HepG2 (cell line): Measurements from ENCODE around the gene SOCS7. TPM values are rescaled to one million over a fixed set of nuclear protein-coding genes. Genes with fewer than 3 reads are reported as not detected.

Experiments used
- ATAC-seq: fragments of 200-7000 bp; cut with Tn5 transposase; 3 replicates; pipeline ENCODE4 v1.9.1; 2020; ENCODE audit warnings: mild to moderate bottlenecking, moderate library complexity
- BruUV-seq: library from RNA; stranded (reverse); fragments of 400-500 nt; replicated peaks from 2 replicates; lab custom pipeline; 2021; lab: Mats Ljungman, UMichigan
- CTCF ChIA-PET: fragments of 300-600 bp; formaldehyde crosslinking; extraction: SDS; loops from one replicate; lab custom pipeline; 2021; ENCODE audit warnings: low total read pairs, inconsistent platforms, low intra/inter-chr PET ratio; lab: Yijun Ruan, JAX
- POLR2A ChIA-PET: fragments of 350-600 bp; sonication (Branson Sonifier 250); formaldehyde crosslinking; loops from one replicate; lab custom pipeline; 2020; ENCODE audit warnings: antibody characterized with exemption, inconsistent platforms; lab: Yijun Ruan, JAX
- DNase-seq: peaks from one replicate; pipeline ENCODE4 v3.0.0-alpha.2; 2015; ENCODE audit warnings: low spot score
- FAIRE-seq: peaks from 3 replicates; lab custom pipeline; 2011; peaks lifted over from hg19 to GRCh38; lab: Jason Lieb, UNC
- H2AFZ ChIP-seq: one replicate; pipeline ENCODE4 v1.6.1; 2011; ENCODE audit warnings: low read length, inconsistent platforms
- H3K27ac ChIP-seq: fragments of 300-600 bp; 3 replicates; pipeline ENCODE4 v1.8.0; 2011; ENCODE audit warnings: mixed run types, mild to moderate bottlenecking, mixed read lengths, low read length, inconsistent platforms; ENCODE audit not compliant: insufficient read depth; ENCODE audit errors: extremely low read length
- H3K27me3 ChIP-seq, 2 experiments: fragments of 200-600 bp in 1 of 2; 2 replicates in 1 of 2; 3 replicates in 1 of 2; pipeline versions ENCODE4 v1.6.0 to v1.8.0; 2011; ENCODE audit warnings: low read length in 2 of 2, mild to moderate bottlenecking in 2 of 2, moderate library complexity in 2 of 2, inconsistent platforms in 1 of 2; ENCODE audit not compliant: insufficient read depth in 2 of 2, control insufficient read depth in 1 of 2
- H3K36me3 ChIP-seq, 2 experiments: fragments of 200-600 bp in 1 of 2; replicated peaks in 1 of 2; 2 replicates in 1 of 2; 3 replicates in 1 of 2; pipeline versions ENCODE4 v1.5.1 to v1.8.0; 2011; ENCODE audit warnings: low read length in 2 of 2, inconsistent platforms in 1 of 2; ENCODE audit not compliant: insufficient read depth in 2 of 2, control insufficient read depth in 1 of 2
- H3K4me1 ChIP-seq: 2 replicates; pipeline ENCODE4 v1.5.1; 2012; ENCODE audit warnings: low read length, inconsistent platforms; ENCODE audit not compliant: insufficient read depth
- H3K4me2 ChIP-seq: 2 replicates; pipeline ENCODE4 v1.6.0; 2011; ENCODE audit warnings: low read depth, low read length, inconsistent platforms
- H3K4me3 ChIP-seq, 3 experiments: fragments of 200-600 bp in 1 of 3; sonication (generic), shearing (Covaris generic) in 1 of 3; replicated peaks in 1 of 3; 2 replicates each; pipeline ENCODE4 v1.5.1; 2011 to 2016; ENCODE audit warnings: low read length in 3 of 3, inconsistent platforms in 2 of 3, low read depth in 2 of 3, mild to moderate bottlenecking in 2 of 3, control low read depth in 1 of 3, mixed read lengths in 1 of 3; ENCODE audit not compliant: insufficient read depth in 1 of 3
- H3K79me2 ChIP-seq: one replicate; pipeline ENCODE4 v1.6.1; 2011; ENCODE audit warnings: low read length, inconsistent platforms; ENCODE audit not compliant: insufficient read depth
- H3K9ac ChIP-seq: 2 replicates; pipeline ENCODE4 v1.6.0; 2011; ENCODE audit warnings: mild to moderate bottlenecking, low read depth, low read length, inconsistent platforms; ENCODE audit not compliant: insufficient read depth
- H3K9me3 ChIP-seq: 2 replicates; pipeline ENCODE4 v1.5.1; 2012; ENCODE audit warnings: mild to moderate bottlenecking, low read length
- H4K20me1 ChIP-seq: 2 replicates; pipeline ENCODE4 v1.6.0; 2011; ENCODE audit warnings: inconsistent platforms, mild to moderate bottlenecking, low read length, moderate library complexity; ENCODE audit not compliant: insufficient read depth
- ATAD3A ChIP-seq: sonication (generic); formaldehyde crosslinking; IDR thresholded peaks from 2 replicates; pipeline ENCODE4 v1.4.0; 2020; ENCODE audit warnings: missing genetic modification reagents
- ATF7 ChIP-seq, 2 experiments: fragments of 450-650 bp in 1 of 2; sonication (generic) in 1 of 2; formaldehyde crosslinking in 1 of 2; IDR thresholded peaks; 2 replicates each; pipeline versions ENCODE4 v1.4.0 to v1.6.1; 2016 to 2020; ENCODE audit warnings: antibody characterized with exemption in 1 of 2, mild to moderate bottlenecking in 1 of 2, missing genetic modification reagents in 1 of 2
- ELF4 ChIP-seq: sonication (generic); formaldehyde crosslinking; IDR thresholded peaks from 2 replicates; pipeline ENCODE4 v1.5.0; 2020; ENCODE audit warnings: missing genetic modification reagents, mild to moderate bottlenecking, moderate library complexity, borderline replicate concordance
- KAT7 ChIP-seq: IDR thresholded peaks from 2 replicates; pipeline ENCODE4 v1.6.1; 2018; ENCODE audit warnings: borderline replicate concordance, missing compliant biosample characterization
- KLF12 ChIP-seq: sonication (generic); formaldehyde crosslinking; IDR thresholded peaks from 2 replicates; pipeline ENCODE4 v1.4.0; 2020; ENCODE audit warnings: missing genetic modification reagents, borderline replicate concordance
- MYNN ChIP-seq: sonication (generic); formaldehyde crosslinking; IDR thresholded peaks from 2 replicates; pipeline ENCODE4 v1.4.0; 2020; ENCODE audit warnings: mild to moderate bottlenecking, low read depth, missing genetic modification reagents
- PAF1 ChIP-seq: IDR thresholded peaks from 2 replicates; pipeline ENCODE4 v1.6.1; 2016; ENCODE audit warnings: missing genetic modification reagents, missing compliant biosample characterization
- PHB2 ChIP-seq: fragments of 450-650 bp; IDR thresholded peaks from 2 replicates; pipeline ENCODE4 v1.6.1; 2018; ENCODE audit not compliant: partially characterized antibody
- RFXANK ChIP-seq: IDR thresholded peaks from 2 replicates; pipeline ENCODE4 v1.6.1; 2016
- TGIF2 ChIP-seq: IDR thresholded peaks from 2 replicates; pipeline ENCODE4 v1.6.1; 2016; ENCODE audit warnings: control low read depth, missing compliant biosample characterization
- ZBTB7A ChIP-seq: sonication (generic); formaldehyde crosslinking; IDR thresholded peaks from 2 replicates; pipeline ENCODE4 v1.8.0; 2022; ENCODE audit warnings: mild to moderate bottlenecking, missing genetic modification reagents
- ZFAT ChIP-seq: sonication (generic); formaldehyde crosslinking; conservative IDR thresholded peaks from 2 replicates; pipeline ENCODE4 v1.8.1; 2023; ENCODE audit warnings: missing genetic modification reagents, inconsistent platforms
- ZFP82 ChIP-seq: sonication (generic); formaldehyde crosslinking; IDR thresholded peaks from 2 replicates; pipeline ENCODE4 v1.5.1; 2020; ENCODE audit warnings: mild to moderate bottlenecking, missing genetic modification reagents, borderline replicate concordance
- ZNF34 ChIP-seq: sonication (generic); formaldehyde crosslinking; IDR thresholded peaks from 2 replicates; pipeline ENCODE4 v1.4.0; 2020; ENCODE audit warnings: mild to moderate bottlenecking, missing genetic modification reagents, borderline replicate concordance
- ZNF383 ChIP-seq: sonication (generic); formaldehyde crosslinking; IDR thresholded peaks from 2 replicates; pipeline ENCODE4 v1.4.0; 2020; ENCODE audit warnings: missing genetic modification reagents, mild to moderate bottlenecking, borderline replicate concordance
- ZNF460 ChIP-seq: sonication (generic); formaldehyde crosslinking; IDR thresholded peaks from 2 replicates; pipeline ENCODE4 v1.5.1; 2020; ENCODE audit warnings: missing genetic modification reagents, mild to moderate bottlenecking, borderline replicate concordance
- ZNF776 ChIP-seq: sonication (generic); formaldehyde crosslinking; IDR thresholded peaks from 2 replicates; pipeline ENCODE4 v1.4.0; 2020; ENCODE audit warnings: mild to moderate bottlenecking, missing genetic modification reagents
- ZNF782 ChIP-seq: sonication (generic); formaldehyde crosslinking; IDR thresholded peaks from 2 replicates; pipeline ENCODE4 v1.4.0; 2020; ENCODE audit warnings: missing genetic modification reagents, mild to moderate bottlenecking, borderline replicate concordance
- ZNF850 ChIP-seq: sonication (generic); formaldehyde crosslinking; conservative IDR thresholded peaks from 2 replicates; pipeline ENCODE4 v1.9.0; 2021; ENCODE audit warnings: mild to moderate bottlenecking, missing genetic modification reagents
- ZNF883 ChIP-seq: sonication (generic); formaldehyde crosslinking; IDR thresholded peaks from 2 replicates; pipeline ENCODE4 v1.5.1; 2020; ENCODE audit warnings: mild to moderate bottlenecking, missing genetic modification reagents; ENCODE audit errors: not compliant biosample characterization
- WGBS: methylation state at CpG from one replicate; pipeline ENCODE4 v1.1.6; 2017; ENCODE audit warnings: low lambda C conversion rate; 5-methylcytosine and 5-hydroxymethylcytosine counted together
- in situ Hi-C: cut with HindIII; loops from 2 replicates; pipeline ENCODE4 v1.10.0; 2017; ENCODE audit warnings: low pct_unique_long_range_greater_than_20kb; ENCODE audit not compliant: extremely low pct_ligation_motif_present
- intact Hi-C: fragments of 100-400 bp; cut with micrococcal nuclease; formaldehyde crosslinking; loops from one replicate; pipeline ENCODE4 v1.10.0; 2022; ENCODE audit not compliant: unreplicated experiment
- polyA plus RNA-seq, 8 experiments: library from polyadenylated mRNA; depleted of rRNA in 3 of 8; stranded (reverse) in 7 of 8; unstranded in 1 of 8; fragments of >200 nt; fragmentation: Illumina TruSeq in 4 of 8; extraction: Trizol in 4 of 8; gene quantifications; 2 replicates each; pipeline versions ENCODE4 v1.2.1 to v1.2.3, GENCODE V29; 2011 to 2016; ENCODE audit warnings: low read depth in 4 of 8, missing spikeins in 1 of 8, mixed read lengths in 1 of 8; ENCODE audit not compliant: insufficient read depth in 1 of 8
- total RNA-seq, 5 experiments: library from RNA; depleted of rRNA; stranded (reverse); fragments of >200 nt; fragmentation: Illumina TruSeq; extraction: Trizol; gene quantifications; 2 replicates each; pipeline ENCODE4 v1.2.3, GENCODE V29; 2016; ENCODE audit warnings: low read depth in 1 of 5
- TF ChIP-seq, protein P1 (sequence below): sonication (generic); formaldehyde crosslinking; IDR thresholded peaks from 2 replicates; pipeline ENCODE4 v1.5.1; 2020; ENCODE audit warnings: mild to moderate bottlenecking, missing genetic modification reagents, moderate library complexity

The SOCS7 gene
- total and polyA plus RNA-seq, 2 of the 13 experiments (the other 11 are each of a cell fraction or from before 2014, with no cell fraction given) = 19.2 to 24.2 TPM

DNA sequence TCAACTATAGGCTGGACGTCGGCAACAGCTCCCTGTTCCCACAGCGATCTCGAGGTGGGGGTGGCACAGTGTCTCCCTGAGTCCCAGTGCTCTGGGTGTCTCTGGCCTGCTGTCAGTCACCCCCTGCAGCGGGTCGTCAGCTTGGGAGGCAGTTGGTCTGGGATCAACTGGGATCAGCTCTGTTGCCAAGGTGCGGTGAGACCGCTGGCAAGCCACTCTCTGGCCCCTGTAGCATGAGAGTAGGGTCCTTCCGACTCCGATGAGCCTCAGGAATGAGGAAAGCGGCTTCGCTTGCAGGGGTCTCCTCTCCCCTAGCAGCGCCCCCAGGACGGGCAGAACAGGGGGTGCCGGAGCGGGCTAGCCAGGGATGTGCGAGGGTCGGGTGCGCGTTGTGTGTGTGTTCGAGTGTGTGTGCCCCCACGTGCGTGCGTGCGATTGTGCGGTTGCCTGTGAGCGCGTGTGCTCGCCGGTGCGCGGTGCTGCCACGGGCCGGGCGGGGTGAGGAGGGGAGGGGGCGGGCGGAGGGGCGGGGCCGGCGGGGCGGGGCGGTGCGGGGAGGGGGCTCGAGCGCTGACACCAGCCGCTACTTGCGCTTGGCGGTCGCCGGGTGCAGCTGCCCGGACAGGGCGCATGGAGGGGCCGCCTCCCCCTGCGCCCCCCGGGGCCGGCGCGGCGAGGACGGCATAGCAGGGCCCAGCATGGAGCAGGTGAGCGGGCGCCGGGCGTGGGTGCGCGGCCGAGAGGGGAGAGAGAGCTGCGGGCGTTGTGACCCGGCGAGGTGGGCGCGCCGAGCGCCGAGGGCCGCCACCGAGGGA is 67.3 kb downstream of the SOCS7 start:
- peak overlapping the region in 2 of 3 experiments; percentile 18 to 65; a peak in 2 of 6 replicates for H3K4me3 ChIP-seq
- BruUV-seq = no TSS peak
- no peaks in the 10 kb centered on the region for H4K20me1 ChIP-seq
- DNase-seq (no peak), ATAC-seq (no peak; the same call in 2 of the 3 replicates), FAIRE-seq (no peak)
- H2AFZ ChIP-seq = no peak overlapping the region
- H3K9me3 ChIP-seq = no peaks in the 10 kb centered on the region
- no peaks in the 10 kb centered on the region for H3K36me3 ChIP-seq
- peaks cover 23 to 62% of the 10 kb centered on the region in 2 experiments for H3K27me3 ChIP-seq
- peaks cover 34% of the 10 kb centered on the region for H3K4me1 ChIP-seq
- no peak overlapping the region for H3K27ac ChIP-seq
- CTCF ChIA-PET = no interaction called here
- intact Hi-C loops = no loop called here
- H3K79me2 ChIP-seq = no peaks in the 10 kb centered on the region
- no peak overlapping the region for H3K9ac ChIP-seq
- in situ Hi-C loops = no loop called here
- POLR2A ChIA-PET = interaction anchor here (0.5 to 2.1 kb wide), 2 partner anchors 21 to 67 kb away, joined by 3 to 7 read pairs; partner anchors contain the start of gene SOCS7
- 8% methylated on average over 44 of the region's 78 CpGs for WGBS
- H3K4me2 ChIP-seq = peak overlapping the region; percentile 67
- TF ChIP-seq ATAD3A (CRISPR knock-in tag) = no peak
- TF ChIP-seq ZBTB7A = 0 out of 2 replicates have a peak, but pooled peaks have one; percentile 48
- TF ChIP-seq PAF1 (CRISPR knock-in tag) = no peak
- no peak for TF ChIP-seq ZNF460
- TF ChIP-seq ZNF782 (CRISPR knock-in tag) = 0 out of 2 replicates have a peak, but pooled peaks have one; percentile 35
- TF ChIP-seq ZNF776 (CRISPR knock-in tag) = no peak
- TF ChIP-seq ELF4 (CRISPR knock-in tag) = no peak
- no peak for TF ChIP-seq ZNF383
- TF ChIP-seq TGIF2 = no peak
- no peak for TF ChIP-seq KAT7 (CRISPR knock-in tag)
- no peak for TF ChIP-seq ZNF34 (CRISPR knock-in tag)
- TF ChIP-seq PHB2 = no peak
- no peak for TF ChIP-seq ZNF850 (CRISPR knock-in tag)
- no peak for TF ChIP-seq ATF7 (IDR thresholded peaks at IDR 0.05)
- 0 out of 2 replicates have a peak, but pooled peaks have one; percentile 30 for TF ChIP-seq ATF7 (CRISPR knock-in tag; IDR thresholded peaks at IDR 0.05)
- TF ChIP-seq MYNN (CRISPR knock-in tag) = no peak
- TF ChIP-seq ZNF883 = no peak
- no peak for TF ChIP-seq RFXANK
- no peak for TF ChIP-seq ZFAT (CRISPR knock-in tag)
- no peak for TF ChIP-seq KLF12 (CRISPR knock-in tag)
- TF ChIP-seq, protein P1, sequence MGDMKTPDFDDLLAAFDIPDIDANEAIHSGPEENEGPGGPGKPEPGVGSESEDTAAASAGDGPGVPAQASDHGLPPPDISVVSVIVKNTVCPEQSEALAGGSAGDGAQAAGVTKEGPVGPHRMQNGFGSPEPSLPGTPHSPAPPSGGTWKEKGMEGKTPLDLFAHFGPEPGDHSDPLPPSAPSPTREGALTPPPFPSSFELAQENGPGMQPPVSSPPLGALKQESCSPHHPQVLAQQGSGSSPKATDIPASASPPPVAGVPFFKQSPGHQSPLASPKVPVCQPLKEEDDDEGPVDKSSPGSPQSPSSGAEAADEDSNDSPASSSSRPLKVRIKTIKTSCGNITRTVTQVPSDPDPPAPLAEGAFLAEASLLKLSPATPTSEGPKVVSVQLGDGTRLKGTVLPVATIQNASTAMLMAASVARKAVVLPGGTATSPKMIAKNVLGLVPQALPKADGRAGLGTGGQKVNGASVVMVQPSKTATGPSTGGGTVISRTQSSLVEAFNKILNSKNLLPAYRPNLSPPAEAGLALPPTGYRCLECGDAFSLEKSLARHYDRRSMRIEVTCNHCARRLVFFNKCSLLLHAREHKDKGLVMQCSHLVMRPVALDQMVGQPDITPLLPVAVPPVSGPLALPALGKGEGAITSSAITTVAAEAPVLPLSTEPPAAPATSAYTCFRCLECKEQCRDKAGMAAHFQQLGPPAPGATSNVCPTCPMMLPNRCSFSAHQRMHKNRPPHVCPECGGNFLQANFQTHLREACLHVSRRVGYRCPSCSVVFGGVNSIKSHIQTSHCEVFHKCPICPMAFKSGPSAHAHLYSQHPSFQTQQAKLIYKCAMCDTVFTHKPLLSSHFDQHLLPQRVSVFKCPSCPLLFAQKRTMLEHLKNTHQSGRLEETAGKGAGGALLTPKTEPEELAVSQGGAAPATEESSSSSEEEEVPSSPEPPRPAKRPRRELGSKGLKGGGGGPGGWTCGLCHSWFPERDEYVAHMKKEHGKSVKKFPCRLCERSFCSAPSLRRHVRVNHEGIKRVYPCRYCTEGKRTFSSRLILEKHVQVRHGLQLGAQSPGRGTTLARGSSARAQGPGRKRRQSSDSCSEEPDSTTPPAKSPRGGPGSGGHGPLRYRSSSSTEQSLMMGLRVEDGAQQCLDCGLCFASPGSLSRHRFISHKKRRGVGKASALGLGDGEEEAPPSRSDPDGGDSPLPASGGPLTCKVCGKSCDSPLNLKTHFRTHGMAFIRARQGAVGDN (CRISPR knock-in tag) = peak; percentile 28; the same call in 1 of the 2 replicates
- TF ChIP-seq ZFP82 (CRISPR knock-in tag) = no peak
